ENCODE measurements around the gene SPATA31D4.

The SPATA31D4 gene

GRCh38 chr9:81879501-81879916 is 48.7 kb upstream of the SPATA31D4 start (continued):
- TF ChIP-seq PRDM2 (tag by site-specific recombination; IDR thresholded peaks at IDR 0.05; ENCODE audit: borderline replicate concordance), result no peak

- H3K36me3 ChIP-seq (ENCODE audit: control insufficient read depth in 2 of 2, insufficient read depth in 1 of 2, low read length in 2 of 2), result no peaks in the 10 kb centered on the region
- POLR2A ChIA-PET, result no interaction called here
- no peak for TF ChIP-seq ZNF280C (tag by site-specific recombination; IDR thresholded peaks at IDR 0.05)
- no peak for TF ChIP-seq ZNF621 (tag by site-specific recombination; IDR thresholded peaks at IDR 0.05)
- no peak for TF ChIP-seq ZSCAN30 (tag by site-specific recombination; IDR thresholded peaks at IDR 0.05)
- no peak for TF ChIP-seq ZNF138 (tag by site-specific recombination; IDR thresholded peaks at IDR 0.05; ENCODE audit: borderline replicate concordance)
- TF ChIP-seq ZNF624 (tag by site-specific recombination; IDR thresholded peaks at IDR 0.05), result no peak
- no peak for TF ChIP-seq ZNF132 (tag by site-specific recombination; IDR thresholded peaks at IDR 0.05; ENCODE audit: borderline replicate concordance)
- no peak for TF ChIP-seq HOXD13 (CRISPR knock-in tag; IDR thresholded peaks at IDR 0.05; ENCODE audit: borderline replicate concordance)
- no peak for TF ChIP-seq PATZ1 (tag by site-specific recombination; IDR thresholded peaks at IDR 0.05)
- no peak for TF ChIP-seq SCRT2 (tag by site-specific recombination; IDR thresholded peaks at IDR 0.05)
- TF ChIP-seq ZNF398 (tag by site-specific recombination; IDR thresholded peaks at IDR 0.05), result no peak
- no peak for TF ChIP-seq PRDM2 (tag by site-specific recombination; IDR thresholded peaks at IDR 0.05; ENCODE audit: borderline replicate concordance)
- no peak for TF ChIP-seq ZNF37A (tag by site-specific recombination; IDR thresholded peaks at IDR 0.05)
- no peak for TF ChIP-seq ZNF202 (tag by site-specific recombination; IDR thresholded peaks at IDR 0.05; ENCODE audit: borderline replicate concordance)
- TF ChIP-seq HIC1 (tag by site-specific recombination; IDR thresholded peaks at IDR 0.05), result no peak
- CTCF ChIA-PET, result interaction anchor here (1.0 kb wide), 1 partner anchor 1027 kb away, joined by 4 read pairs; no protein-coding TSS in a partner anchor
- H3K4me3 ChIP-seq (ENCODE audit: low read depth, low read length), result no peak overlapping the region
- no peaks in the 10 kb centered on the region for H3K9me3 ChIP-seq (ENCODE audit: control insufficient read depth, insufficient read depth, low read depth, low read length)
- no peaks in the 10 kb centered on the region for H3K4me1 ChIP-seq (ENCODE audit: control insufficient read depth, insufficient read depth, low read length)
- H3K27ac ChIP-seq (ENCODE audit: extremely low read depth, low read depth, low read length), result no peak overlapping the region
Measured at GRCh38 chr9:81885602-81886001, 42.6 kb upstream of the SPATA31D4 start.

All from HEK293 (cell line).